LNCAP (cell line): ENCODE measurements around the gene KANSL1L.

Source experiments
- CTCF ChIP-seq: fragments of 450-650 bp; IDR thresholded peaks from 2 replicates; pipeline ENCODE4 v1.5.1; 2017; ENCODE audit warnings: mild to moderate bottlenecking

KANSL1L gene

GRCh38 chr2:210171309-210172218 is at the start of gene KANSL1L:
Gene KANSL1L, minus strand, starts transcription at chr2:210171409. Its CDS starts 16,827 bp downstream, at chr2:210154582.
- TF ChIP-seq CTCF: no peak

- TF ChIP-seq CTCF: no peak
Measured at GRCh38 chr2:210215120-210215519, 43.9 kb upstream of the KANSL1L start.

- no peak for TF ChIP-seq CTCF
Measured at GRCh38 chr2:210210185-210210584, 39.0 kb upstream of the KANSL1L start.

GRCh38 chr2:210207929-210208328 is 36.7 kb upstream of the KANSL1L start:
- TF ChIP-seq CTCF: no peak

GRCh38 chr2:210203558-210203957 is 32.3 kb upstream of the KANSL1L start:
- TF ChIP-seq CTCF: no peak

- TF ChIP-seq CTCF: no peak
Measured at GRCh38 chr2:210203147-210203546, 31.9 kb upstream of the KANSL1L start.

- no peak for TF ChIP-seq CTCF
Measured at GRCh38 chr2:210199854-210200253, 28.6 kb upstream of the KANSL1L start.
